Measurements from ENCODE around the gene PATJ.
"Not testable (repeated sequence)": the region's sequence is repeated elsewhere in the genome, so short reads cannot be mapped to it uniquely, and the experiment has no call there.

PATJ gene

GRCh38 chr1:61887076-61887867, 145.0 kb downstream of the PATJ start:
- no peak for TF ChIP-seq CTCF (conservative IDR thresholded peaks at IDR 0.05)
- no peak overlapping the region for H3K27ac ChIP-seq

DNA sequence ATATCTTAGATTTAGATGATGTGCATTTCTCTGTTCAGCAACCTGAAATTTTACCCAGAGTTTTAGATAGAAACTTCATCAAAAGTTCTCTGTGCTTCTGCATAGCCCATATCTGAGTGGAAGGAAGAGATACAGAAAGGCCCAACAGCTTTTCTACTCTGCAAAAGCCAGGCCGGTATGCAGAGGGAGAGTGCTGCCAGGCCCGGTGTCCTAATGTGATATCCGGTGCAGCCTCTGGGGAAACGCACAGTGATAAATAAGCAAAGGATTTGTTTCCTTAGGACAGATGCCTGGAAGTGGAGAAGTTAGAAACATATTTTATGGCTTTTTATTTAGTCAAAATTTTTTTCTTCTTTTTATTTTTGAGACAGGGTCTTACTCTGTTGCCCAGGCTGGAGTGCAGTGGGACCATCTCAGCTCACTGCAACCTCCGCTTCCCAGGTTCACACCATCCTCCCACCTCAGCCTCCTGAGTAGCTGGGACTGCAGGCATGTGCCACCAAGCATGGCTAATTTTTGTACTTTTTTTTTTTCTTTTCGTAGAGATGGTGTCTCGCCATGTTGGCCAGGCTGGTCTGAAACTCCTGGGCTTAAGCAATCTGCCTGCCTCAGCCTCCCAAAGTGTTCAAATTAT, 145.8 kb downstream of the PATJ start:
- no peak for TF ChIP-seq CTCF (conservative IDR thresholded peaks at IDR 0.05)
- no peak overlapping the region for H3K27ac ChIP-seq

GRCh38 chr1:61888808-61889207, 146.5 kb downstream of the PATJ start:
- no peak overlapping the region for H3K27ac ChIP-seq
- no peak for TF ChIP-seq CTCF (conservative IDR thresholded peaks at IDR 0.05)

GRCh38 chr1:61890435-61890834, 148.2 kb downstream of the PATJ start:
- not testable (repeated sequence) for H3K27ac ChIP-seq

GRCh38 chr1:61892977-61893376, 150.7 kb downstream of the PATJ start:
- no peak overlapping the region for H3K27ac ChIP-seq
- TF ChIP-seq CTCF (conservative IDR thresholded peaks at IDR 0.05) = no peak

GRCh38 chr1:61894296-61894695, 152.0 kb downstream of the PATJ start:
- H3K27ac ChIP-seq = not testable (repeated sequence)

DNA sequence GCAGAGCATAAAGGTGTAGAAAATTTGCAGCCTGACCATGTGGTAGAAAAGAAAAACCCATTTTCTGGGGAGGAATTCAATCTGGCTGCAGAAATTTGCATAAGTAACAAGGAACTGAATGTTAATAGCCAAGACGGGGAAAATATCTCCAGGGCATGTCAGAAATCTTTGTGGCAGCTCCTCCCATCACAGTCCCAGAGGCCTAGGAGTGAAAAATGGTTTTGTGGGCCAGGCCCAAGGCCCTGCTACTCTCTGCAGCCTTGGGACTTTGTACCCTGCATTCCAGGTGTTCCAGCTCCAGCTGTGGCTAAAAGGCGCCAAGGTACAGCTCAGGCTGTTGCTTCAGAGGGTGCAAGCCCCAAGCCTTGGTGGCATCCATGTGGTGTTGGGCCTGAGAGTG, 152.9 kb downstream of the PATJ start:
- no peak overlapping the region for H3K27ac ChIP-seq
- no peak for TF ChIP-seq CTCF (conservative IDR thresholded peaks at IDR 0.05)

DNA sequence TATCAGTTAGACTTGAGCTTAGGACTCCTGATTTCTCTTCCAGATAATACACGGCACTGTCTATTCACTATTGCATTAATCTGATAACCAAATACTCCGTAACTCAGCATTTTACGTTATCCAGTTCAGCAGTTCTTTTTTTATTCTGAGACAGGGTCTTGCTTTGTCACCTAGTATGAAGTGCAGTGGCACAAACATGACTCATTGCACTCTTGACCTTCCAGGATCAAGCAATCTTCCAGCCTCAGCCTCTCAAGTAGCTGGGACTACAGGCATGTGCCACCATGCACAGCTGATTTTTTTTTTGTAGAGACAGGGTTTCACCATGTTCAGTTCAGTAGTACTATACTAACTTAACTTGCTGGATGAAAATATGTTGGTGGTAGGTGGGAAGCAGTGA, 156.4 kb downstream of the PATJ start:
- no peak overlapping the region for H3K27ac ChIP-seq
- no peak for TF ChIP-seq CTCF (conservative IDR thresholded peaks at IDR 0.05)

All from VCaP (cell line).